ENCODE results near the gene RIMBP2. TPM values are rescaled to one million over a fixed set of nuclear protein-coding genes. Genes with fewer than 3 reads are reported as not detected.

Gene RIMBP2
- total and polyA plus RNA-seq, 9 of the 15 experiments (the other 6 are each of a cell fraction or from before 2014, with no cell fraction given), result not detected

DNA sequence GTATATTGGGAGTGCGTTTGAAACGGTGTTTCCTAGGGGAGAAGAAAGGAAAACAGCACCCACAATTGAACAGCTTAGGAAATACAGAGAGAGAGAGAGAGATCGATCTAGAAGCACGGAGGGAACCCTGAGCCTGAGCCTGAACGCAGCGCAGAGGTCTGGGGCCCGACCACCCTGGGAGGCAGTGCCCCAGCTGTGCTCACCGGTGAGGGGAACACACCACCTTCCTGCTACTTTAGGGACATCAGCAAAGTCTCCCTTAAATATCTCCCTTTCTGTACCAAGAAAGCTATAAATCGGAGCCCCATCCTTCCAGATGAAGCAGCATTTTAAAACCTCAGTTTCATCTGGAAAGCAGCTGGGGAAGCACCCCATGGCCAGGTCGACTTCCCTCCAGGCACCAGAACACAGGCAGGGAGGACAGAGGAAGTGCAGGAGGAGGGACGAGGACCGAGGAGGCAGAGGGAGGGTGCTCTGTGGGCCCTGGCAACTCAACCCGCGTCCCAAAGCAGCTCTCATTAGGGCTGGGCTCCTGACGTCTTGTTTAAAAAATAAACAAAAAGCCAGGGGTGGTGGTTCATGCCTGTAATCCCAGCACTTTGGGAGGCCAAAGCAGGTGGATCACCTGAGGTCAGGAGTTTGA lies 12.2 kb downstream of the RIMBP2 start:
- Histone ChIP-seq H3K9me3 (replicated peaks; ENCODE audit: control insufficient read depth, insufficient read depth, low read depth, low read length) (no peaks in the 10 kb centered on the region), H3K4me2 (ENCODE audit: insufficient read depth, low read length) (no peak overlapping the region), H3K9ac (ENCODE audit: insufficient read depth in 1 of 2, low read depth in 2 of 2, low read length in 2 of 2) (no peak overlapping the region), H3K79me2 (ENCODE audit: control insufficient read depth, insufficient read depth, low read length) (no peaks in the 10 kb centered on the region), H3K27me3 (ENCODE audit: control insufficient read depth in 2 of 2, insufficient read depth in 2 of 2, low read length in 2 of 2) (peaks cover 46 to 76% of the 10 kb centered on the region in 2 experiments), H3K36me3 (ENCODE audit: control insufficient read depth, insufficient read depth, low read length) (no peaks in the 10 kb centered on the region), H3K4me1 (replicated peaks in 1 of 2; ENCODE audit: control insufficient read depth in 2 of 2, insufficient read depth in 2 of 2, low read length in 2 of 2) (peaks cover 0 to 4% of the 10 kb centered on the region in 2 experiments; a peak in 2 of 5 replicates), H2AFZ (ENCODE audit: low read depth, low read length) (no peak overlapping the region), H3K27ac (ENCODE audit: extremely low read depth, low read depth, low read length) (no peak overlapping the region), H3K9me1 (ENCODE audit: control insufficient read depth, insufficient read depth, low read length) (no peaks in the 10 kb centered on the region), H4K20me1 (replicated peaks; ENCODE audit: control insufficient read depth, insufficient read depth, low read length) (no peaks in the 10 kb centered on the region; the same call in 1 of the 2 replicates), H3K4me3 (no peak overlapping the region)
- intact Hi-C loops (cut with micrococcal nuclease), result no loop called here
- under 1% methylated on average over 14 of the region's 15 CpGs for WGBS (ENCODE audit: insufficient coverage, low coverage, missing lambda C conversion rate)
- POLR2A ChIA-PET, result no interaction called here
- in situ Hi-C loops (cut with MboI), result no loop called here
- CTCF ChIA-PET (ENCODE audit: low intra/inter-chr PET ratio), result no interaction called here
- no TSS peak for BruUV-seq (replicated peaks)
- FAIRE-seq (no peak), ATAC-seq (no peak), DNase-seq (ENCODE audit: extremely low read depth in 1 of 4, low spot score in 3 of 4) (no peak)
- no peak for TF ChIP-seq NFYB (IDR thresholded peaks at IDR 0.05; ENCODE audit: extremely low read depth, insufficient read length)
- no peak for TF ChIP-seq CBX1 (IDR thresholded peaks at IDR 0.05; ENCODE audit: low read depth)
- TF ChIP-seq GATAD2B (IDR thresholded peaks at IDR 0.05; ENCODE audit: borderline replicate concordance), result no peak
- no peak for TF ChIP-seq TEAD2 (tag; IDR thresholded peaks at IDR 0.05)
- TF ChIP-seq CSDE1 (IDR thresholded peaks at IDR 0.05), result no peak
- no peak for TF ChIP-seq CLOCK (CRISPR knock-in tag; IDR thresholded peaks at IDR 0.05; ENCODE audit: borderline replicate concordance)
- TF ChIP-seq SMAD2 (IDR thresholded peaks at IDR 0.05; ENCODE audit: low read depth, low read length), result no peak
- TF ChIP-seq CTBP1 (IDR thresholded peaks at IDR 0.05; ENCODE audit: borderline replicate concordance), result no peak

Data from K562 (cell line).